HepG2 (cell line): ENCODE data around the gene MAML1. TPM values are rescaled to one million over a fixed set of nuclear protein-coding genes. Genes with fewer than 3 reads are reported as not detected.

Source experiments
- ARID2 ChIP-seq: sonication (generic); formaldehyde crosslinking; IDR thresholded peaks from 2 replicates; pipeline ENCODE4 v1.8.1; 2022; ENCODE audit warnings: mild to moderate bottlenecking, missing genetic modification reagents, borderline replicate concordance
- ISL2 ChIP-seq: sonication (generic); formaldehyde crosslinking; IDR thresholded peaks from 2 replicates; pipeline ENCODE4 v1.5.0; 2020; ENCODE audit warnings: missing genetic modification reagents
- MAFG ChIP-seq: sonication (generic); formaldehyde crosslinking; IDR thresholded peaks from 2 replicates; pipeline ENCODE4 v1.5.1; 2020; ENCODE audit warnings: mild to moderate bottlenecking, missing genetic modification reagents
- MZF1 ChIP-seq: sonication (generic); formaldehyde crosslinking; IDR thresholded peaks from 2 replicates; pipeline ENCODE4 v1.8.1; 2023; ENCODE audit warnings: mild to moderate bottlenecking, missing genetic modification reagents, borderline replicate concordance
- NFYB ChIP-seq: sonication (generic); formaldehyde crosslinking; IDR thresholded peaks from 2 replicates; pipeline ENCODE4 v1.4.0; 2020; ENCODE audit warnings: missing genetic modification reagents
- NFYC ChIP-seq: IDR thresholded peaks from 2 replicates; pipeline ENCODE4 v1.6.1; 2016; ENCODE audit warnings: missing genetic modification reagents, missing compliant biosample characterization
- PAWR ChIP-seq: sonication (generic); formaldehyde crosslinking; IDR thresholded peaks from 2 replicates; pipeline ENCODE4 v1.4.0; 2020; ENCODE audit warnings: missing genetic modification reagents, mild to moderate bottlenecking, borderline replicate concordance
- POLR2AphosphoS5 ChIP-seq: IDR thresholded peaks from 2 replicates; pipeline ENCODE4 v1.6.1; 2012; ENCODE audit warnings: low read depth, low read length
- ZMYM4 ChIP-seq: sonication (generic); formaldehyde crosslinking; IDR thresholded peaks from 2 replicates; pipeline ENCODE4 v1.8.1; 2023; ENCODE audit warnings: mild to moderate bottlenecking, missing genetic modification reagents
- ZNF12 ChIP-seq: sonication (generic); formaldehyde crosslinking; IDR thresholded peaks from 2 replicates; pipeline ENCODE4 v1.5.0; 2020; ENCODE audit warnings: missing genetic modification reagents
- ZNF124 ChIP-seq: sonication (generic); formaldehyde crosslinking; IDR thresholded peaks from 2 replicates; pipeline ENCODE4 v1.4.0; 2020; ENCODE audit warnings: missing genetic modification reagents
- ZNF589 ChIP-seq: sonication (generic); formaldehyde crosslinking; conservative IDR thresholded peaks from 2 replicates; pipeline ENCODE4 v1.8.0; 2022; ENCODE audit warnings: mild to moderate bottlenecking, moderate library complexity, missing genetic modification reagents
- ZNF619 ChIP-seq: sonication (generic); formaldehyde crosslinking; IDR thresholded peaks from 2 replicates; pipeline ENCODE4 v1.4.0; 2020; ENCODE audit warnings: mild to moderate bottlenecking, missing genetic modification reagents
- ZNF775 ChIP-seq: sonication (generic); formaldehyde crosslinking; IDR thresholded peaks from 2 replicates; pipeline ENCODE4 v1.4.0; 2020; ENCODE audit warnings: missing genetic modification reagents, mild to moderate bottlenecking, moderate library complexity, borderline replicate concordance
- polyA plus RNA-seq, 8 experiments: library from polyadenylated mRNA; depleted of rRNA in 3 of 8; stranded (reverse) in 7 of 8; unstranded in 1 of 8; fragments of >200 nt; fragmentation: Illumina TruSeq in 4 of 8; extraction: Trizol in 4 of 8; gene quantifications; 2 replicates each; pipeline versions ENCODE4 v1.2.1 to v1.2.3, GENCODE V29; 2011 to 2016; ENCODE audit warnings: low read depth in 4 of 8, missing spikeins in 1 of 8, mixed read lengths in 1 of 8; ENCODE audit not compliant: insufficient read depth in 1 of 8
- total RNA-seq, 5 experiments: library from RNA; depleted of rRNA; stranded (reverse); fragments of >200 nt; fragmentation: Illumina TruSeq; extraction: Trizol; gene quantifications; 2 replicates each; pipeline ENCODE4 v1.2.3, GENCODE V29; 2016; ENCODE audit warnings: low read depth in 1 of 5
- TF ChIP-seq, protein P1 (sequence below): sonication (generic); formaldehyde crosslinking; IDR thresholded peaks from 2 replicates; pipeline ENCODE4 v1.8.1; 2022; ENCODE audit warnings: low read depth, mild to moderate bottlenecking, missing genetic modification reagents
- TF ChIP-seq, protein P2 (sequence below): IDR thresholded peaks from 2 replicates; pipeline ENCODE4 v1.6.1; 2012; ENCODE audit warnings: inconsistent platforms
- TF ChIP-seq, protein P3 (sequence below): sonication (generic); formaldehyde crosslinking; IDR thresholded peaks from 2 replicates; pipeline ENCODE4 v1.8.1; 2023; ENCODE audit warnings: mild to moderate bottlenecking, missing genetic modification reagents
- TF ChIP-seq, protein P4 (sequence below): sonication (generic); formaldehyde crosslinking; IDR thresholded peaks from 2 replicates; pipeline ENCODE4 v1.4.0; 2020; ENCODE audit warnings: missing genetic modification reagents, borderline replicate concordance
- TF ChIP-seq, protein P5 (sequence below): sonication (generic); formaldehyde crosslinking; IDR thresholded peaks from 2 replicates; pipeline ENCODE4 v1.9.0; 2021; ENCODE audit warnings: missing genetic modification reagents, borderline replicate concordance
- TF ChIP-seq, protein P6 (sequence below): sonication (generic); formaldehyde crosslinking; IDR thresholded peaks from 2 replicates; pipeline ENCODE4 v1.8.1; 2022; ENCODE audit warnings: mild to moderate bottlenecking, missing genetic modification reagents

Gene MAML1
- total and polyA plus RNA-seq, 2 of the 13 experiments (the other 11 are each of a cell fraction or from before 2014, with no cell fraction given): 10.0 to 10.8 TPM

DNA sequence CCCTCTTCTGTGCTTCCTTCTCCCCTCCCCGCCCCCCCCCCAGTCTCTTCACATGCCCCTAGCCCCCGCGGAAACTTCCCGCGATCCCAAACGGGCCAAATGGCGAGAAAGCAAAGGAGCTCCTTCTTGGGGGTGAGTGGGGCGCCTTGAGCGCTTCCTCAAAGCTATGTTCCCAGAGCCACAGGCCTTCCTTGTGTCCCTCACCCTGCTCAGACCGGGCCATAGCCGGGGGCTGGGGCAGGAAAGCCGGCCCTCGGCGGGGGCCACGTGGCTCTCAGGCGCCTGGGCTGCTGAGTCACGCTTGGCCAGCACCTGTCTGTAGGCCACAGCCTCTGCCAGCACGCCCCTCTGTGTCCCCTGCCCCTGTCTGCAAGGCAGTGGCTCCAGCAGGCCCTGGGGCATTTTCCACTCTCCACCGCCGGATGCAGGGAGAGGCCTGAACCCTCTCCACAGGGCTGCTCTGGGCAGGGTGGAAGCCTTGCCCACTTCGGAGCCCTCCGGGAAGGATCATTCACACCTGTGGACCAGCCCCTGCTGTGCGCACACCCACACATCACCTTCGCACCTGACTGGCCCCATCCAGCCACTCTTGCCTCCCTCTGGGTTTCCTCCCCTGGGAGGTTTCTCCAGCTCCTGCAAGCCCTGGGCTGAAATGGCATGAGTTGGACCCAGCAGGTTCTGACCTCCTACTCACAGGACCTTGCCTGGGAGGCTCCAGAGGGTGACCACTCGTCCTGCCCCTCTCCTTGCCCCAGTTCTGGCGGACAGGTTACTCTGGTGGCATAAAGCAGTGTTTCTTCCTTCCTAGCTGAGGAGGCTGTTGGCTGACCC is 86.9 kb downstream of the MAML1 start (continued):
- TF ChIP-seq, protein P1, sequence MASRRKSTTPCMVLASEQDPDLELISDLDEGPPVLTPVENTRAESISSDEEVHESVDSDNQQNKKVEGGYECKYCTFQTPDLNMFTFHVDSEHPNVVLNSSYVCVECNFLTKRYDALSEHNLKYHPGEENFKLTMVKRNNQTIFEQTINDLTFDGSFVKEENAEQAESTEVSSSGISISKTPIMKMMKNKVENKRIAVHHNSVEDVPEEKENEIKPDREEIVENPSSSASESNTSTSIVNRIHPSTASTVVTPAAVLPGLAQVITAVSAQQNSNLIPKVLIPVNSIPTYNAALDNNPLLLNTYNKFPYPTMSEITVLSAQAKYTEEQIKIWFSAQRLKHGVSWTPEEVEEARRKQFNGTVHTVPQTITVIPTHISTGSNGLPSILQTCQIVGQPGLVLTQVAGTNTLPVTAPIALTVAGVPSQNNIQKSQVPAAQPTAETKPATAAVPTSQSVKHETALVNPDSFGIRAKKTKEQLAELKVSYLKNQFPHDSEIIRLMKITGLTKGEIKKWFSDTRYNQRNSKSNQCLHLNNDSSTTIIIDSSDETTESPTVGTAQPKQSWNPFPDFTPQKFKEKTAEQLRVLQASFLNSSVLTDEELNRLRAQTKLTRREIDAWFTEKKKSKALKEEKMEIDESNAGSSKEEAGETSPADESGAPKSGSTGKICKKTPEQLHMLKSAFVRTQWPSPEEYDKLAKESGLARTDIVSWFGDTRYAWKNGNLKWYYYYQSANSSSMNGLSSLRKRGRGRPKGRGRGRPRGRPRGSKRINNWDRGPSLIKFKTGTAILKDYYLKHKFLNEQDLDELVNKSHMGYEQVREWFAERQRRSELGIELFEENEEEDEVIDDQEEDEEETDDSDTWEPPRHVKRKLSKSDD (CRISPR knock-in tag): no peak
- TF ChIP-seq ZMYM4 (CRISPR knock-in tag) (0 out of 2 replicates have a peak, but pooled peaks have one; percentile 30), ZNF12 (CRISPR knock-in tag) (no peak), ZNF619 (CRISPR knock-in tag) (0 out of 2 replicates have a peak, but pooled peaks have one; percentile 34), POLR2AphosphoS5 (no peak), ARID2 (CRISPR knock-in tag) (no peak), NFYC (0 out of 2 replicates have a peak, but pooled peaks have one; percentile 18), NFYB (CRISPR knock-in tag) (no peak), ZNF775 (no peak), ISL2 (CRISPR knock-in tag) (no peak), MZF1 (CRISPR knock-in tag) (0 out of 2 replicates have a peak, but pooled peaks have one; percentile 48), MAFG (CRISPR knock-in tag) (peak; percentile 99), PAWR (CRISPR knock-in tag) (no peak), ZNF589 (CRISPR knock-in tag) (peak; percentile 57; the same call in 1 of the 2 replicates), ZNF124 (CRISPR knock-in tag) (no peak)
- TF ChIP-seq, protein P2, sequence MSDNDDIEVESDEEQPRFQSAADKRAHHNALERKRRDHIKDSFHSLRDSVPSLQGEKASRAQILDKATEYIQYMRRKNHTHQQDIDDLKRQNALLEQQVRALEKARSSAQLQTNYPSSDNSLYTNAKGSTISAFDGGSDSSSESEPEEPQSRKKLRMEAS: no peak
- TF ChIP-seq, protein P3, sequence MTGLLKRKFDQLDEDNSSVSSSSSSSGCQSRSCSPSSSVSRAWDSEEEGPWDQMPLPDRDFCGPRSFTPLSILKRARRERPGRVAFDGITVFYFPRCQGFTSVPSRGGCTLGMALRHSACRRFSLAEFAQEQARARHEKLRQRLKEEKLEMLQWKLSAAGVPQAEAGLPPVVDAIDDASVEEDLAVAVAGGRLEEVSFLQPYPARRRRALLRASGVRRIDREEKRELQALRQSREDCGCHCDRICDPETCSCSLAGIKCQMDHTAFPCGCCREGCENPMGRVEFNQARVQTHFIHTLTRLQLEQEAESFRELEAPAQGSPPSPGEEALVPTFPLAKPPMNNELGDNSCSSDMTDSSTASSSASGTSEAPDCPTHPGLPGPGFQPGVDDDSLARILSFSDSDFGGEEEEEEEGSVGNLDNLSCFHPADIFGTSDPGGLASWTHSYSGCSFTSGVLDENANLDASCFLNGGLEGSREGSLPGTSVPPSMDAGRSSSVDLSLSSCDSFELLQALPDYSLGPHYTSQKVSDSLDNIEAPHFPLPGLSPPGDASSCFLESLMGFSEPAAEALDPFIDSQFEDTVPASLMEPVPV (CRISPR knock-in tag): peak; percentile 22; the same call in 1 of the 2 replicates
- TF ChIP-seq, protein P4, sequence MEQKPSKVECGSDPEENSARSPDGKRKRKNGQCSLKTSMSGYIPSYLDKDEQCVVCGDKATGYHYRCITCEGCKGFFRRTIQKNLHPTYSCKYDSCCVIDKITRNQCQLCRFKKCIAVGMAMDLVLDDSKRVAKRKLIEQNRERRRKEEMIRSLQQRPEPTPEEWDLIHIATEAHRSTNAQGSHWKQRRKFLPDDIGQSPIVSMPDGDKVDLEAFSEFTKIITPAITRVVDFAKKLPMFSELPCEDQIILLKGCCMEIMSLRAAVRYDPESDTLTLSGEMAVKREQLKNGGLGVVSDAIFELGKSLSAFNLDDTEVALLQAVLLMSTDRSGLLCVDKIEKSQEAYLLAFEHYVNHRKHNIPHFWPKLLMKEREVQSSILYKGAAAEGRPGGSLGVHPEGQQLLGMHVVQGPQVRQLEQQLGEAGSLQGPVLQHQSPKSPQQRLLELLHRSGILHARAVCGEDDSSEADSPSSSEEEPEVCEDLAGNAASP (CRISPR knock-in tag): 0 out of 2 replicates have a peak, but pooled peaks have one; percentile 17
- TF ChIP-seq, protein P5, sequence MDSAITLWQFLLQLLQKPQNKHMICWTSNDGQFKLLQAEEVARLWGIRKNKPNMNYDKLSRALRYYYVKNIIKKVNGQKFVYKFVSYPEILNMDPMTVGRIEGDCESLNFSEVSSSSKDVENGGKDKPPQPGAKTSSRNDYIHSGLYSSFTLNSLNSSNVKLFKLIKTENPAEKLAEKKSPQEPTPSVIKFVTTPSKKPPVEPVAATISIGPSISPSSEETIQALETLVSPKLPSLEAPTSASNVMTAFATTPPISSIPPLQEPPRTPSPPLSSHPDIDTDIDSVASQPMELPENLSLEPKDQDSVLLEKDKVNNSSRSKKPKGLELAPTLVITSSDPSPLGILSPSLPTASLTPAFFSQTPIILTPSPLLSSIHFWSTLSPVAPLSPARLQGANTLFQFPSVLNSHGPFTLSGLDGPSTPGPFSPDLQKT (CRISPR knock-in tag): no peak
- TF ChIP-seq, protein P6, sequence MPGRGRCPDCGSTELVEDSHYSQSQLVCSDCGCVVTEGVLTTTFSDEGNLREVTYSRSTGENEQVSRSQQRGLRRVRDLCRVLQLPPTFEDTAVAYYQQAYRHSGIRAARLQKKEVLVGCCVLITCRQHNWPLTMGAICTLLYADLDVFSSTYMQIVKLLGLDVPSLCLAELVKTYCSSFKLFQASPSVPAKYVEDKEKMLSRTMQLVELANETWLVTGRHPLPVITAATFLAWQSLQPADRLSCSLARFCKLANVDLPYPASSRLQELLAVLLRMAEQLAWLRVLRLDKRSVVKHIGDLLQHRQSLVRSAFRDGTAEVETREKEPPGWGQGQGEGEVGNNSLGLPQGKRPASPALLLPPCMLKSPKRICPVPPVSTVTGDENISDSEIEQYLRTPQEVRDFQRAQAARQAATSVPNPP: no peak
